NOMO-1 treated with DMSO at 0.1 percent for 48 hours (cell line): ENCODE results near the gene RNF114.

Source experiments
- DNase-seq: peaks from one replicate; lab custom pipeline; 2025; ENCODE audit not compliant: unreplicated experiment; lab: John Stamatoyannopoulos, UW

RNF114 gene

GRCh38 chr20:49901588-49901987 is 34.6 kb upstream of the RNF114 start:
- DNase-seq = no peak

GRCh38 chr20:49904440-49905214 is 31.6 kb upstream of the RNF114 start:
- no peak for DNase-seq

- no peak for DNase-seq
These were observed 30.6 kb upstream of the RNF114 start for GRCh38 chr20:49905415-49906091.

GRCh38 chr20:49906101-49906604 is 30.0 kb upstream of the RNF114 start:
- DNase-seq = no peak

- no peak for DNase-seq
These were observed 29.5 kb upstream of the RNF114 start for GRCh38 chr20:49906615-49907154.

- DNase-seq = no peak
These were observed 28.6 kb upstream of the RNF114 start for GRCh38 chr20:49907405-49908257.

GRCh38 chr20:49908258-49908565 is 28.0 kb upstream of the RNF114 start:
- DNase-seq = no peak

- DNase-seq = no peak
These were observed 26.5 kb upstream of the RNF114 start for GRCh38 chr20:49909499-49910339.

GRCh38 chr20:49910340-49910706 is 25.9 kb upstream of the RNF114 start:
- no peak for DNase-seq

- no peak for DNase-seq
These were observed 22.7 kb upstream of the RNF114 start for GRCh38 chr20:49913399-49914047.

- DNase-seq = peak; percentile 32
These were observed 21.7 kb upstream of the RNF114 start for GRCh38 chr20:49914310-49915117.

- no peak for DNase-seq
These were observed 21.1 kb upstream of the RNF114 start for GRCh38 chr20:49915118-49915379.

GRCh38 chr20:49915380-49916145 is 20.6 kb upstream of the RNF114 start, which contains the start of gene SPATA2:
TSS of gene SPATA2 (minus strand) at chr20:49915529. CDS start at chr20:49908490, 7,039 bp downstream.
- peak; percentile 88 for DNase-seq

GRCh38 chr20:49916146-49917002 is 19.8 kb upstream of the RNF114 start:
- DNase-seq = no peak

- no peak for DNase-seq
These were observed 17.8 kb upstream of the RNF114 start for GRCh38 chr20:49918446-49918845.

GRCh38 chr20:49919009-49919408 is 17.2 kb upstream of the RNF114 start:
- no peak for DNase-seq

- no peak for DNase-seq
These were observed 16.7 kb upstream of the RNF114 start for GRCh38 chr20:49919461-49919860.

GRCh38 chr20:49924247-49924646 is 11.9 kb upstream of the RNF114 start:
- DNase-seq = no peak
